GM18858 (cell line): ENCODE results near the gene NDUFB4.
"Not testable (repeated sequence)": the region's sequence is repeated elsewhere in the genome, so short reads cannot be mapped to it uniquely, and the experiment has no call there.

Experiments
- ATAC-seq: cut with Tn5 transposase; IDR thresholded peaks from one replicate; pipeline ENCODE4 v1.9.1; 2021; ENCODE audit not compliant: unreplicated experiment

Gene NDUFB4

GRCh38 chr3:120569222-120570057, 26.7 kb upstream of the NDUFB4 start:
- ATAC-seq: no peak

- ATAC-seq: no peak
These were observed 24.1 kb upstream of the NDUFB4 start for GRCh38 chr3:120572027-120572426.

GRCh38 chr3:120587332-120587975, 8.7 kb upstream of the NDUFB4 start:
- ATAC-seq: no peak

- no peak for ATAC-seq
These were observed 384 bp upstream of the NDUFB4 start for GRCh38 chr3:120595788-120596115.

GRCh38 chr3:120596853-120597223, 702 bp downstream of the NDUFB4 start:
- no peak for ATAC-seq

GRCh38 chr3:120597445-120598049, 1.4 kb downstream of the NDUFB4 start:
- ATAC-seq: peak; percentile 34

- ATAC-seq: no peak
These were observed 3.1 kb downstream of the NDUFB4 start for GRCh38 chr3:120599211-120599610.

- ATAC-seq: no peak
These were observed 5.4 kb downstream of the NDUFB4 start for GRCh38 chr3:120601554-120601953.

- no peak for ATAC-seq
These were observed 6.5 kb downstream of the NDUFB4 start for GRCh38 chr3:120602682-120603081.

GRCh38 chr3:120604382-120604781, 8.2 kb downstream of the NDUFB4 start:
- ATAC-seq: no peak

- ATAC-seq: no peak
These were observed 8.6 kb downstream of the NDUFB4 start for GRCh38 chr3:120604784-120605183.

- ATAC-seq: no peak
These were observed 12.4 kb downstream of the NDUFB4 start for GRCh38 chr3:120608506-120608905.

GRCh38 chr3:120614765-120615164, 18.6 kb downstream of the NDUFB4 start:
- ATAC-seq: no peak

- ATAC-seq: no peak
These were observed 19.9 kb downstream of the NDUFB4 start for GRCh38 chr3:120615847-120616609.

- not testable (repeated sequence) for ATAC-seq
These were observed 20.6 kb downstream of the NDUFB4 start for GRCh38 chr3:120616745-120617144.

GRCh38 chr3:120622457-120622856, 26.3 kb downstream of the NDUFB4 start:
- no peak for ATAC-seq

GRCh38 chr3:120622870-120623726, 27.0 kb downstream of the NDUFB4 start:
- no peak for ATAC-seq

- no peak for ATAC-seq
These were observed 27.6 kb downstream of the NDUFB4 start for GRCh38 chr3:120623727-120624093.

GRCh38 chr3:120625159-120625586, 29.0 kb downstream of the NDUFB4 start:
- no peak for ATAC-seq

- no peak for ATAC-seq
These were observed 38.4 kb downstream of the NDUFB4 start for GRCh38 chr3:120634539-120634938.
